CD4-positive, alpha-beta memory T cell (primary cell): ENCODE results near the gene TF. TPM values are rescaled to one million over a fixed set of nuclear protein-coding genes. Genes with fewer than 3 reads are reported as not detected.

Experiments used
- CTCF ChIA-PET: fragments of 350-600 bp; sonication (Branson Sonifier 250); formaldehyde crosslinking; loops from one replicate; lab custom pipeline; 2021; ENCODE audit warnings: inconsistent platforms; ENCODE audit not compliant: partially characterized antibody; lab: Charles Lee
- POLR2A ChIA-PET: fragments of 350-600 bp; sonication (Branson Sonifier 250); formaldehyde crosslinking; loops from one replicate; lab custom pipeline; 2021; ENCODE audit not compliant: partially characterized antibody; lab: Charles Lee
- DNase-seq, 5 donors: peaks; one replicate each; pipeline versions ENCODE4 v3.0.0 to v3.0.0-alpha.2; 2020 to 2022; ENCODE audit warnings: mixed read lengths in 1 of 5
- H3K27ac ChIP-seq: one replicate; pipeline ENCODE4 v1.7.0; 2013; ENCODE audit warnings: low read depth, low read length
- H3K27me3 ChIP-seq: 2 replicates; pipeline ENCODE4 v1.7.0; 2013; ENCODE audit warnings: mild to moderate bottlenecking, low read length, moderate library complexity; ENCODE audit not compliant: insufficient read depth
- H3K36me3 ChIP-seq: 2 replicates; pipeline ENCODE4 v1.7.0; 2013; ENCODE audit warnings: mild to moderate bottlenecking, low read length, moderate library complexity; ENCODE audit not compliant: insufficient read depth
- H3K4me1 ChIP-seq: 2 replicates; pipeline ENCODE4 v1.7.0; 2013; ENCODE audit warnings: mild to moderate bottlenecking, low read length, moderate library complexity; ENCODE audit not compliant: insufficient read depth
- H3K4me3 ChIP-seq, 2 donors: one replicate each; pipeline ENCODE4 v1.7.0; 2013; ENCODE audit warnings: low read length in 2 of 2, mild to moderate bottlenecking in 1 of 2
- H3K9me3 ChIP-seq, 2 donors: one replicate each; pipeline ENCODE4 v1.7.0; 2013; ENCODE audit warnings: low read length in 2 of 2, control low read depth in 1 of 2; ENCODE audit not compliant: control insufficient read depth in 1 of 2
- H3K27ac Mint-ChIP-seq, 7 donors: one replicate each; pipeline ENCODE4 v1.8.0; 2020 to 2021; ENCODE audit warnings: mixed read lengths in 7 of 7, mild to moderate bottlenecking in 6 of 7, inconsistent platforms in 3 of 7, moderate library complexity in 3 of 7
- H3K27me3 Mint-ChIP-seq, 2 donors: one replicate each; pipeline ENCODE4 v1.8.0; 2020 to 2021; ENCODE audit warnings: mixed read lengths in 2 of 2
- H3K36me3 Mint-ChIP-seq, 2 donors: one replicate each; pipeline ENCODE4 v1.8.0; 2020 to 2021; ENCODE audit warnings: mixed read lengths in 2 of 2, inconsistent platforms in 1 of 2, mild to moderate bottlenecking in 1 of 2
- H3K4me1 Mint-ChIP-seq, 4 donors: one replicate each; pipeline ENCODE4 v1.8.0; 2020 to 2021; ENCODE audit warnings: mixed read lengths in 4 of 4, mild to moderate bottlenecking in 1 of 4
- H3K4me3 Mint-ChIP-seq, 8 donors: one replicate each; pipeline ENCODE4 v1.8.0; 2020 to 2021; ENCODE audit warnings: mixed read lengths in 8 of 8, mild to moderate bottlenecking in 7 of 8, moderate library complexity in 6 of 8, inconsistent platforms in 3 of 8
- H3K9me3 Mint-ChIP-seq, 8 donors: one replicate each; pipeline ENCODE4 v1.8.0; 2020 to 2021; ENCODE audit warnings: mixed read lengths in 8 of 8, mild to moderate bottlenecking in 5 of 8, inconsistent platforms in 3 of 8, moderate library complexity in 1 of 8
- intact Hi-C: fragments of 100-400 bp; cut with micrococcal nuclease; formaldehyde crosslinking; loops from one replicate; pipeline ENCODE4 v1.15.1; 2023
- polyA plus RNA-seq, 2 donors: library from polyadenylated mRNA; unstranded; fragments of 300-500 nt; fragmentation: Illumina TruSeq; gene quantifications; one replicate each; pipeline ENCODE4 v1.2.3, GENCODE V29; 2021
- total RNA-seq, 2 experiments: library from RNA; stranded (reverse); gene quantifications; one replicate each; pipeline ENCODE4 v1.2.3, GENCODE V29; 2021

TF gene
- total and polyA plus RNA-seq, 4 experiments from 2014 or later = 0.25 to 0.38 TPM; not detected in 2

- Histone ChIP-seq H3K9me3 (no peaks in the 10 kb centered on the region), H3K27me3 (no peaks in the 10 kb centered on the region), H3K27ac (no peak overlapping the region), H3K4me3 (no peak overlapping the region), H3K4me1 (no peaks in the 10 kb centered on the region), H3K36me3 (no peaks in the 10 kb centered on the region)
- intact Hi-C loops = no loop called here
- CTCF ChIA-PET = interaction anchor here (1.1 kb wide), 1 partner anchor 8 kb away, joined by 3 read pairs; no protein-coding TSS in a partner anchor
- H3K27ac Mint-ChIP-seq = no peak overlapping the region
- no peaks in the 10 kb centered on the region for H3K36me3 Mint-ChIP-seq
- peaks cover 2% of the 10 kb centered on the region in 2 donors for H3K27me3 Mint-ChIP-seq
- POLR2A ChIA-PET = no interaction called here
- no peaks in the 10 kb centered on the region for H3K9me3 Mint-ChIP-seq
- H3K4me3 Mint-ChIP-seq = no peak overlapping the region
- H3K4me1 Mint-ChIP-seq = no peaks in the 10 kb centered on the region
- DNase-seq = no peak
Measured at GRCh38 chr3:133759740-133760305, 13.6 kb downstream of the TF start.

DNA sequence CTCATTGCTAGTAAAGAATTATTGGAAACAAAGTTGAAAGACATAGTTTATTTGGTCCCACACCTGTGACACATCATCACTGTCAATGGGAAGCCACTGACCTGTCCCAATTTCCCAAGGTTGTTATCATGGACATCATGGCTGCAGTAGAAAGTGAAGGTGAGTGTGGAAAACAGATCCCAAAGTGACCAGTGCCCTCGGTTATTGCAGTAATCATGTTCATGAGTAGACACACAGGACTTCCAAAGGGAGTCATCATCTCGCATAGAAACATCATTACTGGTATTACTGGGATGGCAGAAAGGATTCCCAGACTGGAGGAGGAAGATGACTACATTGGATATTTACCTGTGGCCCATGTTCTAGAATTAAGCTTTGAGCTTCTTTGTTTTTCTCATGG is 14.7 kb downstream of the TF start:
- H3K27me3 Mint-ChIP-seq = peaks cover 0 to 2% of the 10 kb centered on the region in 2 donors
- POLR2A ChIA-PET = no interaction called here

DNA sequence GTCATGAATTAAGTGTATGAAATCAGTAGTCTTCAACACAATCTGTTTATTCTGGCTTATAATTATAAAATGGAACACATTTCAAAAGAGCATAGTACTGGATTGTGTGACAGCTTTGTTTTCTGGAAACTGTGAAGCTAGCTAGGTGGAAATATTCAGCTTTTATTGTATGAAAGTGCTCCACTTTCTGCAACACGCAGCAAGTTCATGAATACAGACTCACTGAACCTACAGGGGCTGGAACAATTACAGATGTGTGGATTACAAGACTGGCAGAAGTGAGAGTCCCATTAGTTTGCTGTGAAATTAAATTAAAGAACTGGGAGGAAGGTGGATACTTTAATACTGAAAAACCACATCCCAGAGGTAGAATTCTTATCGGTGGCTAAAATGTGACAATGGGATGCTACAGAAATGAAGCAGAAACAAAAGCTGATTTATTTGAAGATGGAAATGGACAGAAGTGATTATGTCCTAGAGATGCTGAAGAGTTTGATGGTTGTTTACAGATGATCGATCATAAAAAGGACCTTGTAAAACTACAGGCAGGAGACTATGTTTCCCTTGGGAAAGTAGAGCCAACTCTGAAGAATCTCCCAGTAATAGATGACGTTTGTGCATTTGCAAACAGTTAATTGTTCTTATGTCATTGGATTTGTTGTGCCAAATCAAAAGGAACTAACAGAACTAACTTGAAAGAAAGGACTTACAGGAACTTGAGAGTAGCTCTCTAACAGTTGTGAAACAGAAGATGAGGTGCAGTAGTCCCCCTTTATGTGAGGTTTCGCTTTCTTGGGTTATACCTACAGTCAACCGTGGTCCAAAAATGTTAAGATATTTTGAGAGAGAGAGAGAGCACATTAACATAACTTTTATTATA is 15.7 kb downstream of the TF start:
- intact Hi-C loops = no loop called here
- no peak for DNase-seq
- H3K4me3 ChIP-seq = no peak overlapping the region
- no peaks in the 10 kb centered on the region for H3K4me1 ChIP-seq
- Mint-ChIP-seq H3K27me3 (peaks cover 0 to 2% of the 10 kb centered on the region in 2 donors), H3K9me3 (no peaks in the 10 kb centered on the region), H3K27ac (no peak overlapping the region), H3K36me3 (no peaks in the 10 kb centered on the region), H3K4me1 (no peaks in the 10 kb centered on the region), H3K4me3 (no peak overlapping the region)
- ChIA-PET CTCF (interaction anchor here (0.7 kb wide), 1 partner anchor 14 kb away, joined by 3 read pairs; no protein-coding TSS in a partner anchor), POLR2A (no interaction called here)
- H3K27ac ChIP-seq = no peak overlapping the region
- H3K9me3 ChIP-seq = no peaks in the 10 kb centered on the region
- no peaks in the 10 kb centered on the region for H3K36me3 ChIP-seq
- H3K27me3 ChIP-seq = no peaks in the 10 kb centered on the region

More for the DNA sequence above, 14.7 kb downstream of the TF start:
- Mint-ChIP-seq H3K9me3 (no peaks in the 10 kb centered on the region), H3K36me3 (no peaks in the 10 kb centered on the region), H3K27ac (no peak overlapping the region), H3K4me3 (no peak overlapping the region), H3K4me1 (no peaks in the 10 kb centered on the region)
- Histone ChIP-seq H3K27me3 (no peaks in the 10 kb centered on the region), H3K27ac (no peak overlapping the region), H3K4me3 (no peak overlapping the region), H3K4me1 (no peaks in the 10 kb centered on the region), H3K36me3 (no peaks in the 10 kb centered on the region), H3K9me3 (no peaks in the 10 kb centered on the region)
- CTCF ChIA-PET = no interaction called here
- intact Hi-C loops = no loop called here
- DNase-seq = no peak

DNA sequence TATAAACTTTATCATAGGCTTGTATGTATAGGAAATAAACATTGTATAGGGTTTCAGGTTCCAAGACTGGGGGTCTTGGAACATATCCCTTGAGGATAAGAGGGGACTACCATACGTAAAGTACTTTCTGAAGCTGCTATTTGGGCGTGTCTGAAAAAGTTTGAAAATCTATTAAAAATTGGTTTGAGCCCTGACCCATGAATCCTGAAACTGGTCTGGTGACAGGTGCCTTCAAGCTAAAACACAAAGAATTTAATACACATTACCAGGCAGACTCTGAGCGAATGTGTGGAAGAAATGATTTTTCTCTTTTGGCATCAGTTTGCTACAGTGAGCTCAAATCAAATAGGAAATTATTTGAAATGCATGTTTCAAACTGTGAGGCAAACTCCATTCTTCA is 16.3 kb downstream of the TF start:
- intact Hi-C loops = no loop called here
- Mint-ChIP-seq H3K4me3 (no peak overlapping the region), H3K27me3 (no peaks in the 10 kb centered on the region), H3K36me3 (no peaks in the 10 kb centered on the region), H3K27ac (no peak overlapping the region), H3K4me1 (no peaks in the 10 kb centered on the region), H3K9me3 (no peaks in the 10 kb centered on the region)
- Histone ChIP-seq H3K4me3 (no peak overlapping the region), H3K27me3 (no peaks in the 10 kb centered on the region), H3K9me3 (no peaks in the 10 kb centered on the region), H3K4me1 (no peaks in the 10 kb centered on the region), H3K27ac (no peak overlapping the region), H3K36me3 (no peaks in the 10 kb centered on the region)
- DNase-seq = no peak
- CTCF ChIA-PET = no interaction called here
- POLR2A ChIA-PET = no interaction called here

GRCh38 chr3:133763797-133764683 is 17.8 kb downstream of the TF start:
- H3K36me3 ChIP-seq = no peaks in the 10 kb centered on the region
- no peak overlapping the region for H3K27ac ChIP-seq
- ChIA-PET POLR2A (no interaction called here), CTCF (no interaction called here)
- Mint-ChIP-seq H3K9me3 (no peaks in the 10 kb centered on the region), H3K27ac (no peak overlapping the region), H3K36me3 (no peaks in the 10 kb centered on the region), H3K4me1 (no peaks in the 10 kb centered on the region), H3K27me3 (no peaks in the 10 kb centered on the region), H3K4me3 (no peak overlapping the region)
- H3K9me3 ChIP-seq = no peaks in the 10 kb centered on the region
- no peak for DNase-seq
- no peaks in the 10 kb centered on the region for H3K4me1 ChIP-seq
- no peaks in the 10 kb centered on the region for H3K27me3 ChIP-seq
- intact Hi-C loops = no loop called here
- no peak overlapping the region for H3K4me3 ChIP-seq

GRCh38 chr3:133765256-133765655 is 19.1 kb downstream of the TF start:
- no peak for DNase-seq
- no peak overlapping the region for H3K4me3 ChIP-seq
- no peaks in the 10 kb centered on the region for H3K9me3 ChIP-seq
- no peaks in the 10 kb centered on the region for H3K36me3 Mint-ChIP-seq
- H3K9me3 Mint-ChIP-seq = no peaks in the 10 kb centered on the region
- ChIA-PET CTCF (no interaction called here), POLR2A (no interaction called here)
- no peaks in the 10 kb centered on the region for H3K27me3 ChIP-seq
- H3K27ac ChIP-seq = no peak overlapping the region
- intact Hi-C loops = no loop called here
- H3K36me3 ChIP-seq = no peaks in the 10 kb centered on the region
- no peak overlapping the region for H3K4me3 Mint-ChIP-seq
- H3K27ac Mint-ChIP-seq = no peak overlapping the region
- no peaks in the 10 kb centered on the region for H3K4me1 ChIP-seq
- no peaks in the 10 kb centered on the region for H3K4me1 Mint-ChIP-seq
- H3K27me3 Mint-ChIP-seq = no peaks in the 10 kb centered on the region

DNA sequence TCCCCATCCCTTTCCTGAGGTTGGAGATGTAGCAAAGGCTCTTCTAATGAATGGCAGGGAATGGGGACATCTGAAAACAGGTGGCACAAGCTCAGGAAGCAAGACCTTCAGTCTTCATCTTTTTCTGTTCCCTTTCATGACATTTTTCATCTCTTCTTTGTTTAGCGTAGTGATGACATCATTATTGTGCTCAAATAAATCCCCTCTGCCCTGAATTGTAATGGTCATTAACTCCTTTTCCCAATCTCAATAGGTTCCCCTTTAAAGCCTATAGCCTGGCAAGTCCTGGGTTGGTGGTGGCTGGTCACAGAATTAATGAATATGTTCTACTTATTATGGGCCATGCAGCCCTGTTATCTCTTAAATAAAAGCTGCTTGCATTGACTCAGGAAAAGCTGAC is 21.4 kb downstream of the TF start:
- ChIA-PET POLR2A (no interaction called here), CTCF (interaction anchor here (1.2 kb wide), 2 partner anchors 8 kb away, joined by 3 to 4 read pairs; no protein-coding TSS in a partner anchor)
- Histone ChIP-seq H3K27ac (no peak overlapping the region), H3K9me3 (no peaks in the 10 kb centered on the region), H3K4me3 (no peak overlapping the region), H3K27me3 (no peaks in the 10 kb centered on the region), H3K36me3 (no peaks in the 10 kb centered on the region), H3K4me1 (no peaks in the 10 kb centered on the region)
- no peaks in the 10 kb centered on the region for H3K4me1 Mint-ChIP-seq
- no peaks in the 10 kb centered on the region for H3K36me3 Mint-ChIP-seq
- DNase-seq = no peak
- H3K27ac Mint-ChIP-seq = no peak overlapping the region
- H3K27me3 Mint-ChIP-seq = no peaks in the 10 kb centered on the region
- intact Hi-C loops = no loop called here
- H3K4me3 Mint-ChIP-seq = no peak overlapping the region
- no peaks in the 10 kb centered on the region for H3K9me3 Mint-ChIP-seq
